GM19238 (cell line): ENCODE measurements around the gene PDZD7.
"Not testable (repeated sequence)": the region's sequence is repeated elsewhere in the genome, so short reads cannot be mapped to it uniquely, and the experiment has no call there.

Experiments
- DNase-seq: peaks from one replicate; pipeline ENCODE4 v3.0.0; 2011; ENCODE audit warnings: low spot score; ENCODE audit not compliant: insufficient read length

Gene PDZD7

DNA sequence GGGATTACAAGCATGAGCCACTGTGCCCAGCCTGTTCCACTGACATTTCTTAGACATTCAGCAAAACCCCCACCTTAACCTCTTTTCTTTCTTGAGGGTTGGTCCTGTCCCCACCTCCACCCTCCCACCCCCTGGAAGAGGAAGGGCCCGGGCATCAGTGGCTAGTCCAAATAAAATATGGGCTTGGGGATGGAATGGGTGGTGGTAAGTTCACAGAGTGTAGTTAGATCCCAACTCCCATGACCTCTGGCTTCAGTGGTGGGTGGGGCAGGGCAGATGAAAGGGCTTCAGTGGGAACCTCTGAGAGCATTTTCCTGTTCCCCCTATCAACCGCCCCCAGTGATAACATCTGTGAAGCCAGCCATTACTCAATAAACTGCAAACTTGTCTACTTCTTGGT is 9.9 kb upstream of the PDZD7 start:
- no peak for DNase-seq

DNA sequence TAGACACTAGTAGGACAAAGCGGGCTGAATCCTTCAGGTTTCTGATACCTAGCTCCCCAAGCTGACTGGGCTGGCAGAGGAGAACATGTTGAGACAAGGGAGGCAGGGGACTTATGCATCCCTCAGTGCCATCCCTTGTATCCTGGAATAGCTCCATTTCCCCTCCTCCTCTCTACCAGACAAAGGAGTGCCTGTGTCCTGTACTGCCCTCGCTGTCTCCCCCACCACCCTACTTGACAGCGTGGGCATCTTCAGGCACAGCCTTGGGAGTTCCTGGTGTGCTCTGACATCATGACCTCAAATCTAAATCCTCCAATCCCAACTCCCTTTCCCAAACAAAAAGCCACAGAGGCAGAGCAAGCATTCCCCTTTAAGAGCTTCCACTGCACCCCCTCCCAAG is 9.1 kb upstream of the PDZD7 start:
- DNase-seq, result no peak

DNA sequence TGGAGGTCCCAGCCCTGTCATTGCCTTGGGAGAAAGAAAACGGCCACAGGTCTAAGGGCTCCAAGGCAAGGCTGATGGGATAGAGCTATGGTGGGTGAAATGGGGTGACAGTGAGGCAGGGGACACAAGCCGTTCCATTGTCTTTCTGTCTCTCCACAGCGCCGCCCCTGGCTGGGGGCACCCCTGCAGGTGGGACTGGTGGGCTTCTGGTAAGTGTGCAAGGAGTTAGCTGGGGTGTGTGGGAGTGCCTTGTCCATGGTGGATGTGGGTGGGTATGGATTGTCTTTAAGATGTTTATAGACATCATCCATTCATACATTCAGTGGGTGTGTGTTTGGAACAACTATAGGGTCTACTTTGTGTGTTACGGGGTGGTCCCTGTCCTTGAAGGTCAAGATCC is 7.6 kb upstream of the PDZD7 start:
- DNase-seq, result no peak

DNA sequence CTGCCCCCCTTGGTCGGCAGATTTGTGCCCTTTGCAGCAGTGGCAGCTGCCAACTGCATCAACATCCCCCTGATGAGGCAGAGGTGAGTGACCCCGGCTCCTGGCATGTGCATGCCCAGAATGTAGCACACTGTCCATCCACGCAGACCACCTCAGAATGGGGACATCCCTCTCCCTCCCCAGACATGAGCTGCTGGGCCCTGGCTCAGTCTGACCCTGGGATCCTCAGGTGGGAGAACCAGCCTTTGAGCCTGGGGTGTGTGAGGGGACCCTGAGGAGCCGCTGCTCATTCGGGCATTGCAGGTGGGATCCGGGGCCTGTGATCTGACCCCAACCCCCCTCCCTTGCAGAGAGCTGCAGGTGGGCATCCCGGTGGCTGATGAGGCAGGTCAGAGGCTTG is 5.8 kb upstream of the PDZD7 start:
- DNase-seq, result no peak

DNA sequence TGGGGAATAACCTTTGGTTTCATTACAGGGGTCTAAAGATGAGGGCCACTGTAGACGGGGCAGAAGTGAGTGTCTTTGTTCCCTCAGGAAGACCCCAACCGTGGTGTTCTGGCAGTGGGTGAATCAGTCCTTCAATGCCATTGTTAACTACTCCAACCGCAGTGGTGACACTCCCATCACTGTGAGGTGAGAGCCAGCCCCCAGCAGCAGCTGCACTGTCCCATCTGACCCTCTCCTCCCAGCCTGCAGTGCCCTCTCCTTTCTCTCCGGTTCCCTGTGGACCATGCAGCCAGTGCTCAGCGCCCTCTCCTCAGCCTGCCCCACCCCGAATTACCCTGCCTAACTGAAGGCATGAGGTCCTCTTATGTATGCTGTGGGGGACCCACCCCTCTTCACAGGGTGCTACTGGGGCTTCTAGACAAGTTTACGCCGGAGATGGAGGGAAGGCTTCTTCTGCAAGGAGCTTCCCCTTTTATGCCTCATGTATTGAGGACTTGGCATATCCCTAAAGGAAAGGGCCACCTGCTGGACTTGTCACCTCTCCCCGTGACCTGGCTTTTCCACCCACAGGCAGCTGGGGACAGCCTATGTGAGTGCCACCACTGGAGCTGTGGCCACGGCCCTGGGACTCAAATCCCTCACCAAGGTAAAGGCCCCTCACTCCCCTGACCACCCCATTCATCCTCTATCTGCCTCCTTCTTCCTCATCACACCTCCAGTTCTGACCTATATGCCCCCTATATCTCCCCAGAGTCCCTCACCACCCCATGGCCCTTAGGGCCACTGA is 5.2 kb upstream of the PDZD7 start:
- DNase-seq, result no peak

DNA sequence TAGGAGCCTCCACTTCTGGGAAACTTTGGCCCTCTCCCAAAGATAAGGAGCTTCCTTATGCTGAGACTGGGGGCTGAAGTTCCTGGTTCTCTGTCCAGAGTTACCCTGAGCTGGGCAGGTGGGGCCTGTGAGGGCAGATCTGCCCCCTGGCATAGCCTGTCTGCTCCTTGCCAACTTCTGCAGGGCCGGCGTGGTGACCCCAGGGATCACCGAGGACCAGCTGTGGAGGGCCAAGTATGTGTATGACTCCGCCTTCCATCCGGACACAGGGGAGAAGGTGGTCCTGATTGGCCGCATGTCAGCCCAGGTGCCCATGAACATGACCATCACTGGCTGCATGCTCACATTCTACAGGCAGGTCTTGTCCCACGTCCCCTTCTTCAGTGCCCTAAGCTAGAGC is 4.4 kb upstream of the PDZD7 start:
- no peak for DNase-seq

DNA sequence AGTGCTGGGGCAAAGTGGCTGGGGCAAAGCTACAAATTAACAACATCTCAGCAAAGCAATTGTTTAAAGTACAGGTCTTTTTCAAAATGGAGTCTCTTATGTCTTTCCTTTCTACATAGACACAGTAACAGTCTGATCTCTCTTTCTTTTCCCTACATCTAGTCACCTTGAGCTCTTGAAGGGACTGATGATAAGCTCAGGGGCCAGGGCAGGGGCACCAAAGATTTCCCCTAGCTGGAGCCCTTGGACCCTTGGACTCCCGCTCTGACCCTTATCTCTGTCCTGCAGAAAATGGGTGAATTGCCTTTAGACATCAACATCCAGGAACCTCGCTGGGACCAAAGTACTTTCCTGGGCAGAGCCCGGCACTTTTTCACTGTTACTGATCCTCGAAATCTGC is 3.5 kb upstream of the PDZD7 start:
- DNase-seq, result not testable (repeated sequence)

DNA sequence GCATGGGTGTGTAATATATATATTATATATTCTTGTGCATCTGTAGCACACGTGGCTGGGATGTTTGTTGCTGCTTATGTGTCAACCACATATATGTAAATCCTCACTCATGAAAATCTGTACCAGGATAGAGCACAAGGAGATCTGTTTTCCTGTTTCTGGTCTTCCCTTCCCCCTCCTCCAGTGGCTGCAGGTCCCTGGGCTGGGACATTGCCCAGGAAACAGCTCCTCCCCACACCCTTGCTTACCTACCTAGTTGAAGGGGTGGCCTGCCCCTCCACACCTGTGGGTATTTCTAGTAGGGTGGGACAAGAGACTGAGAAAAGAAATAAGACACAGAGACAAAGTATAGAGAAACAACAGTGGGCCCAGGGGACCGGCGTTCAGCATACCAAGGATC is 2.3 kb upstream of the PDZD7 start:
- DNase-seq, result no peak

DNA sequence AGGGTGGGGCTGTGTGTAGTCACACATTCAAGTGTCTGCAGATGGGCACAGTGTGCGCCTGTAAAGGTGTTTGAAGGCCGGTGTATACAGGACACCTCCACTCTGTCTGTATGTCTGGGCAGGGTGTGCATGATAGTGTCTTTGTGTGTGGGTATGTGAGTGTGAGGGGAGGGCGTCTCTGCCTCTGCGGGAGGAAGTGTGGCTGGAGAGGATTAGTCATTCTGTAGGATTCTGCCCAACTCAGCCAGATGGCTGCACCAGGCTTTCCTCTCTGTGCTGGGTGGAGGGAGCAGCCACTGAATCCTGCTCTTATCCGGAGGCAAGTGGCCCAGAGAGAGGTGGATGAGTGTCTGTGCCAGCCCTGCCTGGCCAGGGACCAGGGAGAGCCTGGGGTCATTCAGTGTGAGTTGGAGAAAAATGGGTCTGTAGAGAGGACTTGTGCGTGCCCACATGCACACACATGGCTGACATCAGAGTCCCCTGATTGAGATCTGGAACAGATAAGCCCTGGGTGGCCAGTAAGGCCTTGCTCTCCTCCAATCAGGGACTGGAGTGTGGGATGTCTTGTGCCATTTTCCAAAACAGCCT is 1.8 kb upstream of the PDZD7 start:
- DNase-seq, result no peak

DNA sequence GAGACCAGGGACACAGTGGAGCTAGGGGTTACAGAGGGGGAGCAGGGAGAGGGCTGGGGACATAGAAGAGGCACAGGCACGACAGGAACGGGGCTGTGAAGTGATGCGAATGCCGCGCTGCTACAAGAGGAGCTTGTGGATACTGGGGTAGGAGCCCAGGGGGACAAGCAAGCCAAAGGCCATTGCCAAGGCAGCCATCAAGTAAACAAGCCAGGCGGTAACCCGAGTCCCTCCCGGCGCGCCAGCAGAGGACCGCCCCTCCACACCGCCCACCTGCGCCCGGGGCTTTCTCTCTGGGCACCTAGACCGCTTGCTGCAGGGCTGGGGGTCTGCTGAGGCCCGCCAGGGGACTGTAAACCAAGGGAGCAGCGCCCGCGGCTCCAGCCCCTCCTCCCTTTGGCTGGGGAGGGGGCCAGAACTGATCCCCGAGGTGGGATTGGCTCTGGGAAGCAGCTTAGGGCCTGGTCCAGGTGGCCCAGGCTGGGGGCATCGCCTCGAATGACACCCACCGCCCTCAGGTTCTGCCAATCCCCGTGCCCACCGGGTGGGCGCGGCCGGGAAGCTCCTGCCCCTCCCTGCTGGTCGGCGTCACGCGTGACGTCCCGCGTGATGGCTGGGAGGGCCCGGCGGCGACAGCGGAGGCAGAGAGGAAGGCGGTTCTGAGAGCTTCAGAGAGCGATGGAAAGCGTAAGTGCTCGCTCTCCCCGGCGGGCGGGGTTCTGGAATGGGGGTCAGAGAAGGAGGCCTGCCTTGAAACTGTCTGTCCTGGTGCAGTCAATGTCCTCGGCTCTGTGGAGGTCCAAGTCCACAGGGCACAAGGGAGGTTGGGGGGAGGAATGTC is 1.1 kb upstream of the PDZD7 start:
- DNase-seq, result no peak

DNA sequence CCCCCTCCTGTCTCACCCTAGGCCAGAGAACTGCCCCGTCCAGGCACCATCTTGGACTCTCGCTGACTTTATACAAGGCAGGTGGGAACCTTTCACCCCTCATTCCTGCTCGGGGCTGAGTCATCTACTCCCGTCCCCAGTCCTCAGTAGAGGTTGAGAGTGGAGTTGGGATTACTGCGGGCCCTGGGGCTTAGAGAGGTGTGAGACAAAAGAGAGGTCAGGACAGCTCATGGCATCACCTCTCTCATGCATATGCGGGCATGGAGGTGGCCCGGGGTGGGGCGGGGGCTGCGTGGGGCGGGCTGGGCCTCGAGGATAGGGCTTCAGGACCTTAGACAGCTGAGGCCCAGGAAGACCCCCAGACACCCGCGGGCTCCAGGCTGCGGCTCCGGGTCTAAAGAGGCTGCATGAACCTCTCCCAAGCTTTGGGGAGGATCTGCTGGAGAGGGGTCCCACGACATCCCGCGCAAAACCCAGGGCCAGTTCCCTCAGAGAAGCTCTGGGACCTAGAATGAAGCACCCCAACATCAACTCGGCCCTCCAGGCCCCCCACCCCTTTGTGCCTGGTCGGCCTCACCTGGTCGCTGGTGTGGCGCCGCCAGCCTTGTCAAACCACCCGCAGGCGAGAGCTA is 317 bp downstream of the PDZD7 start:
- DNase-seq, result no peak

DNA sequence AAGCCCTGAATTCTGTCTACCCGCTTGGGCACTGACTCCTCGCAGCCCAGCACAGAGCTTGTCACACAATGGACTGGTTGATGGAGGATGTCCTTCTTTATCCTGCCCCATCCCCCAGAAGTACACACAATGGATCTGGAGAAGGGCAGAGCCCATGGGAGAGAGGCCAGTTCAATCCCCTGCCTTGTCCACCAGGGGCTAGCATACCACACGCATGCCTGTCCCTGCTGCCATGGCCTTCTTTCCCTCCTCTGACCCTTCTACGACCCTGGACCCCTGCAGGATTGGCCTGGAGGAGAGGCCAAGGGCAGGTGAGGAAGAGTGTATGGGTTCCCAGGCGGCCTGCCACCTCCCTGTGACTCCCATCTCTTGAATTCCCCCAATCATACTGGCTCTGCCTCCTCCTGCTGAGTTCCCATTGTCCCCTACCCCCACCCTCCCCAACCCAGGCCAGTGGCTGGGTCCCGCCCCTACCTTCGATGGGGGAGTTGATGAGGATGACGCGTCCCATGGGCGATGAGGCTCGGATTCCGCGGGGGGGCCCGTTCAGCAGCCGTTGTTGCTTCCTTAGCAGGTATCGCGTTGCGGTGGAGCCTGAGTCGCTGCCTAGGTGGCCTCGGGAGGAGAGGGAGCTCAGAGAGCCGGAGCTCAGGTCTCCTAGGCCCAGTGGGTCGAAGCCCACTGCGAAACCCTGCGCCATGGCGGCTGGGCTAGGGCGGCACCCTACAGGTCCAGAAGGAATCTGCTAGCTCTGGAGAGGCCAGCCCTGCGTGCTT is 1.2 kb downstream of the PDZD7 start:
- DNase-seq, result no peak

DNA sequence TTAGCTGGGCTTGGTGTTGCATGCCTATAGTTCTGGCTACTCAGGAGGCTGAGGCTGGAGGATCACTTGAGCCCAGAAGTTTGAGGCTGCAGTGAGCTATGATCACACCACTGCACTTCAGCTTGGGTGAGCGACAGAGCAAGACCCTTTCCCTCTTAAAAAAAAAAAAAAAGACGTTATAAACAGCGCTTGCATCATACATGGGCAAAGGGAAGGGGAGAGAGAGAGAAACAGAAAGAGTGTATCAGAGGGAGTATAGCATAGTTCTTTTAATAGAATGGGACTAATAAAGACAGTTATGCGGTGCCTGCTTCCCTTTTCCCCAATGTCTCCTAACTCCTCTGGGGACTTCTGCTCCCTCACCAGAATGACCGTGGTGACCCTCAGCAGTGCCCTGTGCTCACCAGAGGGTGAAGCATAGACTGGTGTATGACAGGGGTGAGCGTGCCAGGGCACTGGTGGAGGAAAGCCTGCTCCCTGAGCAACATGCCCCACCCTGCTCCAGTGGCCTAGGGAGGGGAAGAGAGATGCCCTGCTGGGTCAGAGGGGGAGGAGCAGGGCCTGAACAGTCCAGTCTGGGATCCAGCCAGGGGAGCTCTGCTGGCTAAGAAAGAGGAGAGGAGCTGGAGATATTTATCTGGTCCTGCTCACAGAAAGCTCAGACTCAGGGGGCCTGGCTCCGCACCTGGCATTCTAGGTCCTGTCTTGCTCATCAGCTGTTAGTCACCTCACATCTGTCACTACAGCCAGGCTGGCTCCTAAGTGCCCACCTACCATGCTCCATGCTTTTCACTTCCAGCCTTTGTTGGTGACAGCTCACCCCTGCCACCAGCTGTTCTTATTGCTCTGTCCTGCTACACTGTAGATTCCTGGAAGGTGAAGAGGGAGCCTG is 2.2 kb downstream of the PDZD7 start:
- DNase-seq, result no peak

DNA sequence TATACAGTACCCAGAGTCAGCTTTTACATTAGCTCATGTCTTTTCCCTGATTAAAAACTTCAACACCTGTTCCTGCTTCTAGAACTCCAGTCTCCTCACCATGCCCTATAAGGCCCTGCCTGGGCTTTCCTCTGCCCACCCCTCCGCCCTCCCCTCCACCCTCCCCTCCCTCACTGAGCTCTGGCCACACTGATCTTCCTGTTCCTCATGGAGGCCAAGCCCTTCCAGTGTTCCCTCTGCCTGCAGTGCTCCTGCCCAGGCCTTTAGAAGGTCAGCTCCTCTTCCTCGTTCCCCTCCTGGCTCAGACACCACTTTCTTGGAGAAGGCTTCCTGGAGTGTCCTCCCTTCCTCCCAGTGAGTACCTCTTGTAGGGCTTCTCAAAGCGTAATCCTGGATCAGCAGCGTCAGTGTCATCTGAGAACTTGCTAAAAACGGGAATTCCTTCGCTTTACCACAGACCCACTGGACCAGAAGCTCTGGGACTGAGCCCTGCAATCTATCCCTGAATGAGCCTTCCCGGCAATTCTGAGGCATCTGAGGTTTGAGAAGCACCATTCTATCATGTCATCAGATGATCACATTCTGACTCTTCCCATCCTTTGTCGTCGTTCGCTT is 3.7 kb downstream of the PDZD7 start:
- DNase-seq, result no peak

DNA sequence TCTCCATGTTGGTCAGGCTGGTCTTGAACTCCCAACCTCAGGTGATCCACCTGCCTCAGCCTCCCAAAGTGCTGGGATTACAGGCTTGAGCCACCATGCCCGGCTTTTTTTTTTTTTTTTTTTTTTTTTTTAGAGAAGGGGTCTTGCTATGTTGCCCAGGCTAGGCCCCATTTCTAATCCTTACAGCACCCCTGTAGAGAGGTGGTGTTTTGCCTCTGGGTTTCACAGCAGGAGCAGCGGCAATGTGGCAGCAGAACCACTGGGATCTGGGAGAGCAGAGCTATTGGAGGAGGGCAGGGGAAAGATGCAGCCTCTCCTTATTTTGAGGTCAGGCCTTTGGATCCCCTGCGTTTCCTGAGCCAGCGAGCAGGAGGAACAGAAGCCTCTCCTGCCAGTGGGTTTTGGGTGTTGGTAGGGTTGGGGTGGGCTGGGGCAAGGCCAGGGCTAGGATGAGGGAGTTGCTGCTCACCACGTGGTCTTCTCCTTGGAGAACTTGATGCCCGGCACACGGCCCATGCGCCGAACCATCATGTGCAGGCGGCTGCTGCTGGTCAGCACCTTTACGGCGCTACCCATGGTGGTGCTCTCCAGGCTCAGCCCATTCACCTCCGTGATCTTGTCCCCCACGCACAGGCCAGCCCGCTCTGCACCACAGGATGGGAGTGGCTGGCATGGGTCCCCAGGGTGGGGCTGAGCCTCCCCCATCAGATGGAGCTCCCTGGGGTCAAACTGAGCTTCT is 7.8 kb downstream of the PDZD7 start:
- DNase-seq, result no peak

DNA sequence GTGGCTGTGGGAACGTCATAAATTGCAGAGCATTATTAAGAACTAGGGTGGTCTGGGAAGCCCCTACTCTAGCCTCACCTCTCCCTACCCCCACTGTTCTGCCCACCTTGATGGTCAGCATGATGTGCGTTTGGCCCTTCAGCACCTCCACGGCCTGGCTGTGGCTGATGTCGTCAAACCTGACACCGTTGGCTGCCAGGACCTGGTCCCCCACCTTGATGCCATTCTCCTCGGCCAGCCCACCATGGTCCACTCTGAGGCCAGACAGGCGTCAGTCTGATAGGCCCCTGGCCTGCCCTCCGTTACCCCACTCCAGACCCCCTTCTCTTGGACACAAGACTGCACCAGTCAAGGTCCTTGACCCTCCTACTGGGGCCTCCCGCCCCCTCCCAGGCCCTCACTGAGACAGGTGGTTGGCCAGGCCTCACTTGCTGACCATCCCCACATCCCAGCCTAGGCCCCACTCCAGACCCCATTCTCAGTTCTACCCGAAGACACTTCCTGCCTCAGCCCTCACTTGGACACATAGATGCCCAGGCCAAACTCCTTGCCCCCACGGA is 9.2 kb downstream of the PDZD7 start:
- no peak for DNase-seq

DNA sequence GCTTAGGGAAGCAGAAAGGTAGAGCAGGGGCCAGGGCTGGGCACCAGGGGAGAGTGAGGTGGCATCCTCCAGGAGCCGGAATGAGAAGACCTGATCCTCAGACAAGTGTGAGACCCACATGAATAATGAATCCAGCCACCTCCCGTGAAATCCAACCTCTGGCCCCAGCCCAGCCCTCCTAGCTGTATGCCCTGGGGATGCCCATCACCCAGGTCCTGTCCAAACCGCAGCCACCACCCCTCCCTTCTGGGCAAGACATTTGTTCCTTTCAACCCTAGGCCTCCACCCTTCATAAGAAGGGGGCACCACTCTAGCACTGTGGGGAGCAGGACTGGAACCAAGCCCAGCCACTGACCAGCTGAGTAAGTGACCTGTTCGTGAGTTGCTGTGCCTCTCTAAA is 9.7 kb downstream of the PDZD7 start:
- no peak for DNase-seq

DNA sequence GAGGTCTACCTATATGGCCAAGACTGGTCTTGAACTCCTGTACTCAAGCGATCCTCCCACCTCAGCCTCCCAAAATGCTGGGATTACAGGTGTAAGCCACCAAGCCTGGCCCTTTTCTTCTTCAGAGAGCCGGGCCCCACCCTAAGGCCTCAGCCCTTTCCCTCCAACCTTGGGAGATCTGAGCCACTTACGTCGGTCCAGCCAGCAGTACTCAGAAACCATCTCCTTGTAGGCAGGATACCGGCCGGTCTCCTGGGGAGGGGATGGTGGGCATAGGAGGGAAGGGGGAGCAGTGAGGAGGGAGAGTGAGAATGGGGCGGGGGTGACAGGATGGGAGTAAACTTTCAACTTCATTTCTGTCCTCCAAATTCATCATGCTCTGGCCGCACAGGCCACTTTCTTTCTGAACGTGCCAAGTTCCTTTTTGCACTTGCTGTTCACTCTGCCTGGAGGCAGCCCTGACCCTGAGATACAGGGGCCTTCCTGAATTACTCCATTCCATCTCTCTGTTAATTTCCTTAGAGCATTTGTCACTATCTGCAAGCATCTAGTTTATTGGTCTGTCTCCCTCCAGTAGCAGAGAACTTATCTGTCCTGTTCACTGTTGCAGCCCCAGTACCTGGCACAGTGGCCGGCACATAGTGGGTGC is 10.4 kb downstream of the PDZD7 start:
- no peak for DNase-seq

DNA sequence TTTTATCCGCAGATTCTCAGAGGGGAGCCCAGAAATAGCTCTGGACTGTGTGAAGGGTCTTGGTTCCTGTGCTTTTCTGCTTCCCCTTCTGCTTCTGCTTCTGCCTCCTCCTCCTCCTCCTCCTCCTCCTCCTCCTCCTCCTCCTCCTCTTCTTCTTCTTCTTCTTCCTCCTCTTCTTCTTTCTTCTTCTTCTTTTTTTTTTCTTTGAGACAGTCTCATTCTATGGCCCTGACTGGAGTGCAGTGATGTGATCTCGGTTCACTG is 11.6 kb downstream of the PDZD7 start:
- DNase-seq, result no peak
